SKM-1 (cell line): ENCODE measurements around the gene ADCY1.

Experiments used
- DNase-seq: peaks from one replicate; lab custom pipeline; 2025; ENCODE audit not compliant: unreplicated experiment; lab: John Stamatoyannopoulos, UW

Gene ADCY1

DNA sequence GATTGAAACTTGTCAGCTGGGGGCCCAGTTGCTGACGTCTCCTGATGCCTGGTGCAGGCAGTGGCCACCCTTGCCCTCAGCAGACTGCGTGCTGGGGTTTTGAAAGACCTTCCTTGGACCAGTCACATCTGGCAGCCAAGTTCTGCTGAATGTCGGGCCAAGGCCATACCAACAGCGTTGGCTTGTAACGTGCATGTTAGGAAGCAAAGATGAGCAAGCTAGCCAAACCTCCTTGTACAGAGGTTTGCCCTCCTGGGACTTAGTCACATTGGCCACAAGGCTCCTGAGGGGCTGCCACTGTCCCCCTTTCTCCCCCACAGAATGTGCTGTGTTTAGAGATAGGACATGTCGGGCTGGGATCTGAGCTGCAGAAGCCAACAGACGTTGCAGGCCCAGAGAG is 49.0 kb downstream of the ADCY1 start:
- no peak for DNase-seq

DNA sequence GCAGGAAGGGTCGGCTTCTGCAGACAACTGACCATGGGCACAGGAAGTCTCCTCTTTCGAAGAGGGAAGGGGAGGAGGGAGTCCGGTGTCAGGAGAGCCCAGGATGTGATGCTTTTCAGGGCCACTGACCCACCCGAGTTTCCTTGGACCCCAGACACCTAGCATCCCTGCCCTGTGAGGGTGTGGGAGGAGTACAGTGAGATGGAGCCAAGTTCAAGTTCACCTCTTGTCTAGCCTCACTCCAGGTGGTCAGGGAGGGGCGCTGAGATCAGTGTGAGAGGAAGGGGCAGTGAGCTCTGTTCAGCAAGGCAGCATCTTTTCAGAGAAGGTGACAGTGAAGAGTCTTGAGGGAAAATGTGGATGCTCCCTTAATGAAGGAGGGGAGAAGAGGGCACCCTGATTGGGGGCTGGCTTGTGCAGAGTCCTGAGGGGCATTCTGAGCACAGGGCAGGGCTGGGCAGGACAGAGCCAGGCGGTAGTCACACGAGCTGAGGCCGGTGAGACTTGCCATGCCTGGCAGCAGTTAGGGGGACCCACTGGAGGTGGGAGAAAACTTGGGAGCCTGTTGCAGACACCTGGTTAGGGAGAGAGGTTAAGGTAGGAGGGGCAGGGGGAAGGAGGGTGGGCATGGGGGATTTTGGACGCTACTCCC is 49.7 kb downstream of the ADCY1 start:
- DNase-seq: no peak

DNA sequence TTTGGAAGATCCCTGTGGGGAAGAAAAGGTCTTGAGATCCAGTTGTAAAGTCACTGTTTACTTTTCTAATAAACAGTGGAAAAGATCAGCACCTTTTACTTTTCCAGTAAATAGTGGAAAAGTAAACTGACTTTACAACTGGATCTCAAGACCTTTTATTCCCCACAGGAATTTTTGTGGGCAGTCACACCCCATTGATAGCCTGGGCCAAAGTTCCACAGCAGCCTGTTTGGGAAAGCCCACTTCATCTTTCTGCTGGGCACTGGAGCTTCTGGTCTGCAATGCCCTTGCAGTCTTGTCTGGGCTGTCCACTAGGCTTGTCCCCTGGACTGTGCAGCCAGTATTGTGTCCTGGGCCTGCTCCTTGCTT is 50.2 kb downstream of the ADCY1 start:
- no peak for DNase-seq

DNA sequence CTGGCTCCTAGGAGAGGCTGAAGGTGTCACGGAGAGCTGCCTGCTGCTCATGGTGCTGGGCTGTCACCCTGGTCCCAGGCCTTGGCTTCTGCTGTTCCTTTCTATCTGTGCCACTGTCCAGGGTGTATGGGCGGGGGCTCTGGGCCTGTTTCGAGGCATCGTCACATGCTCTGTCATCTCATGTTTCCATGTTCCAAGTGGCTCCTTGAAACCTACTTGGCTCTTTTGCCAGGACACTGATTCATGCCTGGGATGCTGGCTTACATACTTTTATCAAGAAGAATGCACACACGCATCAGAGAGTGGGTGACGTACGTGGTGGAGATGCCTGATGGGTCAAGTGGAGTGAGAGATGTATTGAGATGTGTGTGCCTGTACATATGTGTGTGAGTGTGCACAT is 50.9 kb downstream of the ADCY1 start:
- no peak for DNase-seq

DNA sequence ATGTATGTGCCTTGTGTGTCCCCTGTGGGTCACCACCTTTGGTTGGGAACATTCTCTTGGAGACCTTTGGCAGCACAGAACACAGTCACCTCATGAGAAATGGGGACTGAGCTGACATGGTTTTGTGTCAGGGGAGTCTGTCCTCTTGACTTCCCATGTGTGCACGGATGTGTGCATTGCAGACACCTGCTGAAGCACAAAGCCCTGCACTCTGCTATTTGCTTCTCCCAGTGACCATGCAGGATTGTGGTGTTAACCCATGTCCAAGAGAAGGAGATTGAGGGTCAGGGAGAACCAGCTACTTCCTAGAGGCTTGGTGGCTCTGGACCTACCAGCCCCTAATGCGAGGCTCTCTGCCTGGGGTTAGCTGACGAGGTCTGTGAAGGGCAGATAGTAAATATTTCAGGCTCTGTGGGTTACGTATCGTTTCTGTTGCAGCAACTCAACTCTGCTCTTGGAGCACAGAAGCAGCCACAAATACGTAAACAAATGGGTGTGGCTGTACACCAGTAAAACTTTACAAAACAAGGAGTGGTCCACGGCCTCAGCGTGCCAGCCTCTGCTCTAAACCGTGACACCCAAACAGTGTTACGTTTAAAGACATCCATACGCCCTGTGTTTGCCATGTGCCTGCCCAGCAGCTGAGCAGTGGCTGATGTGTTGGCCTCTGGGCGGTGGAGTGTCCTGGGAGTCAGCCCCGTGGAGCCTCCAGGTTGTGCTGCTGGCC is 51.7 kb downstream of the ADCY1 start:
- DNase-seq: no peak

DNA sequence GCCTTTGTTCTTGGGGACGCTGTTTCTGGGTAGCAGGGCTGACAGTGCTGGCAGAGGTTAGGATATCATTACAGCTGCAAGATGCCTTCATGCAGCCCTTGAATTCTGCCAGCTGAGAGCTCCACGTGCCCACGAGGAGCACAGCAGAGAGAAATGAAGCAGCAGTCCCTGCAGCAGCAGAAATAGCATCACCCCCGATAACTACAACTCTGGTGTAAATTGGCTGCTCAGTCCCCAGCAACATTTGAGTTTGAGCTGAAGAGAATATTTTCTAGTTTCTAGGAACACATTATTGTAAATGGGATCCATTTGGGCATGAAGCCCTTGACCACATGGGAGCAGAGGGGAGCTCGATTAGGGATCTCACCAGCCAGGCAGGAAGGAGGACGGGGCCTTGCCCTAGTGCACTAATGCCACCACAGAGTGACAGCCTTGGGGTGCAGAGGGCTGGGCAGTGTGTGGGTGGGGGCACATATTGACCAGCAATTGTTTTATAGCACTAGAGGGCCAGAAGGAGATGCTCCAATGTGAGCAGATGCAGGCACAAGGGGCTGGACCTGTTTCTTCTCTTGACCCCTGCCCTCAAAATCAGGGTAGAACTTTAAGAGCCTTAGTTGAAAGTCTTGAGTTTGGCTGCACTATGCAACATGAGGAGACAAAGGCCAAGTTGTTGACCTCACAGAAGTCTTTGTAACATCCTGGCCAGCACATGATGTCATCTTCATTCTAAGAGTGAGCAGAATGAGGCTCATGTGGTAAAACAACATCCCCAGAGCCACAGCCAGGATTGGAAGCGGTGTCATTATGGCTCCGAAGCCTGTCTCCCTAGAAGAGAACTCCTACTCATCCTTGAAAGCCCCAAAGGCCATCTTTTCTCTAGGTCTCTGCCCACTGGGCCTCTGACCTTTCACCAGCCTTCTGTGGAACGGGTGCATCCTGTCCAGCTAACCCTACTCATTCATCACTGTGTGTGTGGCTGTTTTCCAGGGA is 52.6 kb downstream of the ADCY1 start:
- no peak for DNase-seq

DNA sequence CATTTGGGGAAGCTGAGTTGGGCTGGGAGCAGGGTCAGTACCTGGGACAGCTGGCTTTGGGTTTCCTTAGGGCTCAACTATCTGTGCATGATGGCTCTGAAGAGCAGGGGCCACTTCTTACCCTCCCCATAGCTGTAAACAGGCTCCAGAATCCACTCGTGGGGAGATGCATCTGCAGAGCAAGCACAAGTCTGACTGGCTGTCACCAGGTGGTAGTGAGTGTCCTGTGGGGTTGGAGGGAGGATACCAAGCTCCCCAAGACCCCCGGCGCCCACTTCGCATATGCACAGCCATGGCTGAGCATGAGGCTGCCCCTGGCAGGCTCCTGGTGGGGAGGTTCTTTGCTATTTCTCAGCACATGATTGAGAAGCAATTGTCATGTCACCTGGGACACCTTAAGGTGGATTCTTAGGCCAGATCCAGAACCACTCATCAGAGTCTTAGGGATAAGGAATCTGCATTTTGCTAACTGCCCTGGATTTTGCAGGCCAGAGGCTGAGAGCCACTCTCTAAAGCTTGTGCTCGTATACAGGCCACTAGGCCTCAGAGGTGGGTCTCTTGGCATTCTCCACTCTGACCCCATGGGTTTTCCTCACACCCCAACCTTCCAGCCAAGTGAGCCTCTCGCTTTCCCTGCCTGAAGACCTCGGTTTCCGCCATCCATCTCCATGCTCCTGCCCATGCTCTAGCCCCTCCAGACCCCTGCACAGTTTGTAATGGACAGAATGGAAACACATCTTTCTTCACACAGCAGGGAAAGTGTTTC is 53.7 kb downstream of the ADCY1 start:
- no peak for DNase-seq

DNA sequence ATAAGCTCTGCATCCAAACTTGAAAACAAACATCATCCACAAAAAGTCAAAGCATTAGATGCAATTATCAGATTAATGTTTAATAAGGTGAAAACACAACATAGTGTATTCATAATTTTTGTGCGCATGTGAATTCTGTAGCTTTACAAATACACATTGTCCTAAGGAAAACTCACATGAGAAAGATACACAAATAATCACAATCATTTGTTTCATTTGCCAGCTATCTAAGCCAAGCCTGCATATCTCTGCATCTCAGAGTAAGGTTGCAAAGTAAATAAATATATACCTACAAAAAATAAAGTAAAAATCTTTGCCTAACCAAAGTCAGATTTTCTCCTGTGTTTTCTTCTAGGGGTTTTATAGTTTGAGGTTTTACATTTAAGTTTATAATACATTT is 57.4 kb downstream of the ADCY1 start:
- no peak for DNase-seq

DNA sequence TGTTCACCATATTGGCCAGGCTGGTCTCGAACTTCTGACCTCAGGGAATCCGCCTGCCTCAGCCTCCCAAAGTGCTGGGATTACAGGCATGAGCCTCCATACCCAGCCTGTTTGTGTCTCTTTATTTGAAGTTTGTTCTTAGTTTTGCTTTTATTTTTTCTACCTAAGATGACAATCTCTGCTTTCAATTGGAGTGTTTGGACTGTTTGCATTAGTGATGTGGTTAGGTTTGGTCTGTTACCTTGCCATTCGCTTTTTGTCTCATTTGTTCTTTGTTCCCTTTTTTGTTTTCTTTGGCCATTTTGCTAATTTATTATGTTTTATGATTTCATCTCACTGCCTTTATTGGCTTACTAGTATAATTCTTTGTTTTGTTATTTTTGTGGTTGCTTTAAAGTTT is 62.6 kb downstream of the ADCY1 start:
- DNase-seq: no peak

DNA sequence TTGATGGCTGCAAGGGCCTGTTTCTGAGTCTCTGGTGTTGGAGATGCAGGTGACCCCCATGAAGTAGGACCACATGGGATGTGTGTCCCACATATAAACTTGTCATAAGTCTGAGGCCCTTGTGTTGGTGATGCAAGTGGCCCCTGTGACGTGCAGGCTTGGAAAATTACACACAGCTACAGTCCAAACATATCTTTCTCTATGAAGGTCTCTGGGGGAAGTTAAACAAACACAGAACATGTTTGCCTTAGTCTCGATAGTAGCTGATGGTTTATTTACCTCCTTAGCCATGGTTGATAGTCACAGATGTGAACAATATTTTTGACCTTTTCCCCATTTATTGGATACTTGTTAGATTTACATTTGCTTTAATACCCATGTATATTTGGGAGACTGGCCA is 64.7 kb downstream of the ADCY1 start:
- DNase-seq: no peak

DNA sequence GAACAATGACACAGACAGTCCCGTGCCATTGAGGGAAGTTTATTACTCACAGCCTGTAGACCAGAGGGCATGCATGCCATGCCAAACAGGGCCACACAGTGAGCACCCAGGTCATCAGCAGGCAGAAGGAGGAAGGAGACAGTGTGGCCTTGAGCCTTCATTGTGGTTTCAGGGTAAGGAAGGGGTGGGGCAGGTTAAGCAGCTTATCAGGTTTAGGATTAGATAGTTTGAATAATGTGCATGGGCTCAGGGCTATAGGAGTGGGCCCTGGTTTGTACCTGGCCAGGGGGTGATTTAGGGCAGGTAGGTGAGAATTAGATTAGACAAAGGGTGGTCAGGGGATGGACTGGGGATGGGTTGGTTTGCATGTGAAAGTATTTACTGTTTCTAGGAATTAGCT is 67.9 kb downstream of the ADCY1 start:
- DNase-seq: no peak

DNA sequence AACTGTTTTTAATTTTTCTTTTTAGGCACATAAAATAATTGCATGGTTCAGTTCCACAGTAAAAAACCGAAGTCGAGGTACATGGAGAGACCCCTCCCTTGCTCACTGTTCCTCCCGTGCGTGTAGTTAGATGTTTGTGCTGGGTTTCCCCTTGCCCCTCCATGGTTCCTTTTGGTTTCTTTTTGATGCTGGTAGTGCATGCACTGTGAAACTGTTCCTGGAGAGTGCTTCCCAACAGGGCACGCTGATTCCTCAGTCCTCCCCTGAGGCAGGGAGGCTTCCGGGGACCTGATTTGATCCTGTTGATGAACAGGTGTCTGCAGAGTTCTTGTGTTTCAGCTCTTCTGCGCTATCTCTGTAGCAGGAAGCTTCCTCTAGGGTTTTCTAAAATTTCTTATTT is 69.5 kb downstream of the ADCY1 start:
- DNase-seq: no peak

DNA sequence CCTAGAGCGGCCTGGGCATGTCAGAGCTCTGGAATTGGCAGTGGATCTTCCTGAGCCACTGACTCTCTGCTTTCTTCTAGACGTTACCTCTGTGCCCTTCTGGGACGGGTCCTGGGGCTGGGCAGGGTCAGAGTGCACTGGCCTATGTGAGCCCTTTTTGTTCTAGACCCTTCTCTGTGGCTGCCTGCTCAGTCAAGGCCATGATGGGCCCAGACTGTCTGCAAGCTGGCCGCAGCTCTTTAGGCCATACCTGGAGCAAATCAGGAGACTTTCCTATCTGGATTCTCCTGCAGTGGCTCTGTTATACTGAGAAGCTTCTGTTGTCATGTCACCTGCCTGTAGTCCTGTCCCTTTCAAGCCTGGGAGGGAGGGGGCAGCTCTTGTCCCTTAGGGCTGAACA is 70.1 kb downstream of the ADCY1 start:
- DNase-seq: no peak

DNA sequence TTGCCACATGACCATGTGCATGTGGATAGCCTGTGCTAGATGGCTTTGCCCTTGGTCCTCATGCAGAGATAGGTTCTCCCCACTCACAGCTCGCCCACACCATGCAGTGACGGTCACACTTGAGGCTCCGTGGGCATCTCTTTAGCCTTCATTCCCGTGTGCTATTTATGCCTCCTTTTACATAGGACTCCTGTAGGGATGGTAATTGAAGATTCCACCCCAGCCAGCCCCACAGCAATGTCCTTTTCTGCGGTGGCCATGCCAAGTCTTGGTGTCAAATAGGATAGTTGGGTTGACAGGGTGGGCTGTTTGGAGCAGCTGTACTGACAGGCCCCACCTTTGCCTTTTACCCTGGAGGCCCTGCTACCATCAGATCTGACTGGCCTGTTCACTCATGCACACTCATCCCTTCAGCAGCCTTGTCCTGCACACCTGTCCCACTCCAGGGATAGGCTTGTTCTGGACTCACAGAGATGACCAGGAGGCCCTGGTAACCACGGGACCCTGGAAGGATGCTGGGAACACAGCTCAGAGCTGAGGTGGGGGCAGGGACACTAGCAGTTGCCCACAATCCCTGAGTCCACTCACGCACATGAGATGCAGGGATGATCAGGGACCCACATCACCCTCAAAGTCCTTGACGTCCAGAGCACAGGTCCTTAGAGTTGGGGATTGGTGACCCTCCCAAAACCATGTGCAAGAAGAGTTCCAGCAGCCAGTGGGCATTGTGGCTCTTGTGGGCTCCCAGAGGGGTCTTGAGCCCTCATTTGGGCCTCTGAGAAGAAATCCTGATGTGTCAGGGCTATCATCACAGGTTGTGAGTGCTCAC is 71.2 kb downstream of the ADCY1 start:
- no peak for DNase-seq

DNA sequence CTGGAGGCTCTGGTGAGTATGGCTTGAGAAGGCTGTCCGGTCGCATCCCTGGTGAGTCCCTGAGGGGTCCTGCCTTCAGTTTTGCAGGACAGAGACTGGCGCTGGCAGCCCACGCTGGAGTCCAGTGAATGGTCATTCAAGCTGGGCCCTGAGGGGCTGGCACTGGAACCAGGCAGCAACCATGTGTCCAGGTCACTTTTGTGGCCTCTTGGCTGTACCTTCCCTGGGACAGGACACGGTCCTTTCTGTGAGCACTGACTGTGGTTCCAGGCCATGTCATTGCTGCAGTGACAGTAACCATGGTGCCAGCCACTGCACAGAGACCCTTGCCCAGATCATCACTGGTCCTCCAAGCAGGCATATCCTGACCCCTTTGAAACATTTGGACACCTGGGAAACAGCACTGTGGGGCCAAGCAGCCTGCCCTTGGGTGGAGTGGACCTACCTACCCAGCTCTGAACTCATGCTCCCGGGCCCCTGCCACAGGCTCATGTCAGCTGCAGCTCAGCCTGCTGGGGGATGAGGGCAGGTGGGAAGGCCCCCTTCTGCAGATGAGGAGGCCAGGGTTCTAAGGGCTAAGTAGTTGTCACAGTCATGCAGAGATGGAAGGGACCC is 72.1 kb downstream of the ADCY1 start:
- no peak for DNase-seq

DNA sequence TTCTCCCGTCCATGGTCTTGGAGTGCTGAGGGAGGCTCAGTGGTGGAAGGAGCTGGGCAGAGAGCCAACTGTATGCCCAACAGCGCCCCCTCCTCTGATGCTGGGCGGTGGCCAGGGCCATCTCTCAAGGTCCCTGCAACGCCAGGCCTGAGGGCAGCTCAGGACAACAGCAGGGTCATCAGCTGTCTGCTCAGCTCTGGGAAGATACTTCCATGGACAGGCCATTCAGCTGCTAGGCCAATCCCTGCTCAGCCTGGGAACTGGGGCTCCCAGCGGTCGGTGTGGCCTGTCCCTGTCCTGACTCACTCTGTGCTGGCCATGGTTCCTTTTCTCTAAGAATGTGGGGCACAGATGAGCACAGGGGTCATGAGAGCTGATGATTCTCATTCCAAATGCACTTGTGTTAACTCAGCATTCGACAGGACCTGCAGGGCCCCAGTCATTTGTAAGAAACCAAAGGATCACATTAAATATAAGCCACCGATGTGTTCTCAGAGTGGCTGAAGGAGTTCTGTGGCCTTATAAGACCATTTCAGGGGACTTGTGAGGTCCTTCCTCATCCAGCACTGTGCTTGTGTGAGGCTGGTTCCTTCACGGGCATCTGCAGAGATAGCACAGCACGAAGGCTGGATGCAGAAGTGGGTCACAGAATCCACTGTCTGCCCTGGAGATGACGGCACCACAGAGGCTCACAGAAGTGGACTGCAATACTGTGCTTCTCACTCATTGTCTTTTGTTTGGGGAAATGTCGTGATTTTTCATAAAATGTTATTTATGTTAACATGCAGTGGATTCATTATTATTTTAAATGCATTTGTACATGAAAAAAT is 73.0 kb downstream of the ADCY1 start:
- no peak for DNase-seq

DNA sequence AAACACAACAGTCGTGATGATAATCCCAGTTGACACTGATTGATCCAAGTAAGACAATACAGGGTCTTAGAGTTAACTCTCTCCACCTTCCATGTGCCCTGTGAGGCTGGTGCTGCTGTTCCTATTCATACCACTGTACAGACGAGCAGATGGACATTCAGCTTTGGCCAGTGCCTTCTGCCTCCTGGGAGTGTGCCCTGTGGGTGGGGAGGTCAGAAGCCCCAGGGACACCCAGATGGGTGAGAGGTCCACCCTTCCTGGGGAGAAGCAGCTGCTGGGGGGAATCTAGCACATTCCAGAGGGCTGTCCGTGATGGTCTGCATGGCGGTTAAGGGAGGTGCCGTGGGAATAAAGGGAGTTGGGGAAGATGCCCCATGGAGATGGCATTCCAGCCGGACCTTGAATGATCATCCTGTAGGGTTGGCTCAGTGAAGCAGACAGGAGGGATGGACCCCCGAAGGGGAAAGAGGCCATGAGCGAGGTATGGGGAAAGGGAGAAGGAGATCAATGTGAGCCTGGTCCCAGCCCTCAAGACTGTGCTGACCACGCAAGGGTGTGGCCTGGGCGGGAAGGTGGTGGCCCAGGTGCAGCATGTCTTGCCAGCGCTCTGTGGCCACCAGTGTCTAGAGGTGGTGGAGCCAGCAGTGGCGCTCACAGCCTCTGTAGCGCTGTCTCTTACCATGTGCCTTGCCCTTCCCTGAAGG is 74.0 kb downstream of the ADCY1 start:
- no peak for DNase-seq

DNA sequence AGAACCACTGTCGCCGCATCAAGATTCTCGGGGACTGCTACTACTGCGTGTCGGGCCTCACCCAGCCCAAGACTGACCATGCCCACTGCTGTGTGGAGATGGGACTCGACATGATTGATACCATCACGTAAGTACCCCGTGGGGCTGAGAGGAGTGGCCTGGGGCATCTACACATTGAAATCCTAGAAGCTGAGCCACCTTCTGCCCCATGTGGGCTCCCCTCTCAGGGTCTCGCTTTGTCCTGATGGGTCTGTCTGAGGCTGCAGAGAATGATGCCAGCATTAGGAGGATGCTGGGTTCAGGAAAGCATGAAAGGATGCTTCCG is 74.5 kb downstream of the ADCY1 start:
- no peak for DNase-seq
